DND-41 (cell line): Measurements from ENCODE around the gene LTBP2.

Experiments used
- ATAC-seq: fragments of 200-7000 bp; cut with Tn5 transposase; 3 replicates; pipeline ENCODE4 v1.9.1; 2021; ENCODE audit warnings: low read depth; ENCODE audit not compliant: insufficient read depth
- DNase-seq: peaks from one replicate; pipeline ENCODE4 v3.0.0-alpha.2; 2020
- H2AFZ ChIP-seq: 2 replicates; pipeline ENCODE4 v1.6.0; 2012; ENCODE audit warnings: low read depth, low read length
- H3K27ac ChIP-seq: 2 replicates; pipeline ENCODE4 v1.5.1; 2012; ENCODE audit warnings: low read length, inconsistent platforms
- H3K27me3 ChIP-seq: fragments of 200-600 bp; sonication (generic); 2 replicates; pipeline ENCODE4 v1.6.0; 2012; ENCODE audit warnings: low read length, mild to moderate bottlenecking, inconsistent platforms; ENCODE audit not compliant: insufficient read depth, poor library complexity
- H3K36me3 ChIP-seq: 2 replicates; pipeline ENCODE4 v1.5.1; 2012; ENCODE audit warnings: low read length, inconsistent platforms; ENCODE audit not compliant: insufficient read depth
- H3K4me1 ChIP-seq: 2 replicates; pipeline ENCODE4 v1.5.1; 2012; ENCODE audit warnings: mild to moderate bottlenecking, low read length; ENCODE audit not compliant: insufficient read depth
- H3K4me2 ChIP-seq: 2 replicates; pipeline ENCODE4 v1.6.0; 2012; ENCODE audit warnings: mild to moderate bottlenecking, moderate library complexity, low read length, inconsistent platforms; ENCODE audit not compliant: insufficient read depth
- H3K4me3 ChIP-seq, 2 experiments: fragments of 200-600 bp in 1 of 2; shearing (Covaris generic) in 1 of 2; 2 replicates each; pipeline ENCODE4 v1.5.1; 2012 to 2016; ENCODE audit warnings: inconsistent platforms in 2 of 2, low read length in 2 of 2, mild to moderate bottlenecking in 2 of 2, low read depth in 1 of 2, moderate library complexity in 1 of 2
- H3K79me2 ChIP-seq: 2 replicates; pipeline ENCODE4 v1.6.0; 2012; ENCODE audit warnings: low read length, inconsistent platforms; ENCODE audit not compliant: insufficient read depth
- H3K9ac ChIP-seq: 2 replicates; pipeline ENCODE4 v1.6.0; 2012; ENCODE audit warnings: low read depth, mild to moderate bottlenecking, inconsistent platforms, low read length, moderate library complexity
- H3K9me3 ChIP-seq: 2 replicates; pipeline ENCODE4 v1.5.1; 2012; ENCODE audit warnings: low read length, moderate library complexity, mild to moderate bottlenecking, inconsistent platforms; ENCODE audit not compliant: insufficient read depth, severe bottlenecking
- H4K20me1 ChIP-seq: 2 replicates; pipeline ENCODE4 v1.6.0; 2012; ENCODE audit warnings: low read length; ENCODE audit not compliant: insufficient read depth
- EZH2 ChIP-seq: IDR thresholded peaks from 3 replicates; pipeline ENCODE4 v1.6.1; 2012; ENCODE audit warnings: borderline replicate concordance, low read depth, mild to moderate bottlenecking, moderate library complexity, low read length, inconsistent platforms; ENCODE audit not compliant: severe bottlenecking
- TF ChIP-seq, protein P1 (sequence below): IDR thresholded peaks from 2 replicates; pipeline ENCODE4 v1.5.1; 2012; ENCODE audit warnings: borderline replicate concordance, low read length, moderate library complexity, mild to moderate bottlenecking; ENCODE audit not compliant: poor library complexity, severe bottlenecking; ENCODE audit errors: extremely low read depth

The LTBP2 gene

GRCh38 chr14:74628418-74628817, 16.4 kb upstream of the LTBP2 start:
- Histone ChIP-seq H3K4me3 (no peak overlapping the region), H3K27me3 (no peaks in the 10 kb centered on the region), H3K79me2 (no peaks in the 10 kb centered on the region), H3K9me3 (no peaks in the 10 kb centered on the region), H3K4me2 (no peak overlapping the region), H4K20me1 (0 out of 2 replicates have a peak, but pooled peaks cover under 1% of the 10 kb centered on the region), H2AFZ (no peak overlapping the region), H3K9ac (no peak overlapping the region), H3K27ac (no peak overlapping the region), H3K4me1 (no peaks in the 10 kb centered on the region), H3K36me3 (no peaks in the 10 kb centered on the region)
- TF ChIP-seq EZH2 = no peak
- TF ChIP-seq, protein P1, sequence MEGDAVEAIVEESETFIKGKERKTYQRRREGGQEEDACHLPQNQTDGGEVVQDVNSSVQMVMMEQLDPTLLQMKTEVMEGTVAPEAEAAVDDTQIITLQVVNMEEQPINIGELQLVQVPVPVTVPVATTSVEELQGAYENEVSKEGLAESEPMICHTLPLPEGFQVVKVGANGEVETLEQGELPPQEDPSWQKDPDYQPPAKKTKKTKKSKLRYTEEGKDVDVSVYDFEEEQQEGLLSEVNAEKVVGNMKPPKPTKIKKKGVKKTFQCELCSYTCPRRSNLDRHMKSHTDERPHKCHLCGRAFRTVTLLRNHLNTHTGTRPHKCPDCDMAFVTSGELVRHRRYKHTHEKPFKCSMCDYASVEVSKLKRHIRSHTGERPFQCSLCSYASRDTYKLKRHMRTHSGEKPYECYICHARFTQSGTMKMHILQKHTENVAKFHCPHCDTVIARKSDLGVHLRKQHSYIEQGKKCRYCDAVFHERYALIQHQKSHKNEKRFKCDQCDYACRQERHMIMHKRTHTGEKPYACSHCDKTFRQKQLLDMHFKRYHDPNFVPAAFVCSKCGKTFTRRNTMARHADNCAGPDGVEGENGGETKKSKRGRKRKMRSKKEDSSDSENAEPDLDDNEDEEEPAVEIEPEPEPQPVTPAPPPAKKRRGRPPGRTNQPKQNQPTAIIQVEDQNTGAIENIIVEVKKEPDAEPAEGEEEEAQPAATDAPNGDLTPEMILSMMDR = no peak
- ATAC-seq (no peak), DNase-seq (no peak)

- Histone ChIP-seq H3K9ac (no peak overlapping the region), H3K4me2 (no peak overlapping the region), H2AFZ (no peak overlapping the region), H3K79me2 (no peaks in the 10 kb centered on the region), H3K27me3 (no peaks in the 10 kb centered on the region), H3K36me3 (no peaks in the 10 kb centered on the region), H3K27ac (no peak overlapping the region), H4K20me1 (no peaks in the 10 kb centered on the region), H3K4me1 (no peaks in the 10 kb centered on the region), H3K9me3 (no peaks in the 10 kb centered on the region), H3K4me3 (no peak overlapping the region)
- DNase-seq (no peak), ATAC-seq (no peak)
- no peak for TF ChIP-seq EZH2
- TF ChIP-seq, protein P1 = no peak
These were observed 15.0 kb upstream of the LTBP2 start for GRCh38 chr14:74627076-74627475.

DNA sequence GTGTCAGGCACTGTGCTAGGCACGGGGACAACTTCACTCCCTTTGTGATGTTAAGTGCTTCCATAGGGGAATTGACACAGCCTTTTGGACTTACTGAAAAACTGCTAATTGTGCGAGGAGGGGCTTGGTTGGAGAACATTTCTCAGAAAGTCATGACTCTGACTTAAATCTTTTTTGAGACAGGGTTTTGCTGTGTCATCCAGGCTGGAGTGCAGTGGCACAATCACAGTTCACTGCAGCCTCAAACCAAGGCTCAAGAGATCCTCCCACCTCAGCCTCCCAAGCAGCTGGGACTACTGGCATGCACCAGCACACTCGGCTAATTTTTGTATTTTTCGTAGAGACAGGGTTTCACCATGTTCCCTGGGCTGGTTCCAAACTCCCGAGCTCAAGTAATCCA, 10.2 kb upstream of the LTBP2 start:
- Histone ChIP-seq H3K4me2 (no peak overlapping the region), H4K20me1 (no peaks in the 10 kb centered on the region), H3K27ac (no peak overlapping the region), H2AFZ (no peak overlapping the region), H3K4me1 (peaks cover 6% of the 10 kb centered on the region; the same call in 1 of the 2 replicates), H3K36me3 (no peaks in the 10 kb centered on the region), H3K4me3 (no peak overlapping the region), H3K9me3 (no peaks in the 10 kb centered on the region), H3K27me3 (no peaks in the 10 kb centered on the region), H3K79me2 (no peaks in the 10 kb centered on the region), H3K9ac (no peak overlapping the region)
- TF ChIP-seq, protein P1 = no peak
- no peak for TF ChIP-seq EZH2
- no peak for DNase-seq
- ATAC-seq = no peak

- H3K27ac ChIP-seq = no peak overlapping the region
These were observed 9.5 kb upstream of the LTBP2 start for GRCh38 chr14:74621556-74621955.

More at GRCh38 chr14:74621556-74621955, 9.5 kb upstream of the LTBP2 start:
- no peaks in the 10 kb centered on the region for H3K79me2 ChIP-seq
- no peak for DNase-seq
- H3K4me2 ChIP-seq = no peak overlapping the region
- peaks cover 6% of the 10 kb centered on the region; the same call in 1 of the 2 replicates for H3K4me1 ChIP-seq
- TF ChIP-seq, protein P1 = no peak
- no peak for TF ChIP-seq EZH2
- H3K4me3 ChIP-seq = no peak overlapping the region
- H3K36me3 ChIP-seq = no peaks in the 10 kb centered on the region
- ATAC-seq = no peak
- H4K20me1 ChIP-seq = no peaks in the 10 kb centered on the region
- no peaks in the 10 kb centered on the region for H3K27me3 ChIP-seq
- H3K9me3 ChIP-seq = no peaks in the 10 kb centered on the region
- no peak overlapping the region for H2AFZ ChIP-seq
- H3K9ac ChIP-seq = no peak overlapping the region
